Colon (tissue), 2 donors: Measurements from ENCODE around the gene BIRC6.
"Not testable (repeated sequence)": the region's sequence is repeated elsewhere in the genome, so short reads cannot be mapped to it uniquely, and the experiment has no call there.

Experiments used
- FAIRE-seq: peaks from 2 replicates; lab custom pipeline; 2012; peaks lifted over from hg19 to GRCh38; lab: Jason Lieb, UNC
- donor health status: control.
- donor health status: control.

Gene BIRC6, protein sequence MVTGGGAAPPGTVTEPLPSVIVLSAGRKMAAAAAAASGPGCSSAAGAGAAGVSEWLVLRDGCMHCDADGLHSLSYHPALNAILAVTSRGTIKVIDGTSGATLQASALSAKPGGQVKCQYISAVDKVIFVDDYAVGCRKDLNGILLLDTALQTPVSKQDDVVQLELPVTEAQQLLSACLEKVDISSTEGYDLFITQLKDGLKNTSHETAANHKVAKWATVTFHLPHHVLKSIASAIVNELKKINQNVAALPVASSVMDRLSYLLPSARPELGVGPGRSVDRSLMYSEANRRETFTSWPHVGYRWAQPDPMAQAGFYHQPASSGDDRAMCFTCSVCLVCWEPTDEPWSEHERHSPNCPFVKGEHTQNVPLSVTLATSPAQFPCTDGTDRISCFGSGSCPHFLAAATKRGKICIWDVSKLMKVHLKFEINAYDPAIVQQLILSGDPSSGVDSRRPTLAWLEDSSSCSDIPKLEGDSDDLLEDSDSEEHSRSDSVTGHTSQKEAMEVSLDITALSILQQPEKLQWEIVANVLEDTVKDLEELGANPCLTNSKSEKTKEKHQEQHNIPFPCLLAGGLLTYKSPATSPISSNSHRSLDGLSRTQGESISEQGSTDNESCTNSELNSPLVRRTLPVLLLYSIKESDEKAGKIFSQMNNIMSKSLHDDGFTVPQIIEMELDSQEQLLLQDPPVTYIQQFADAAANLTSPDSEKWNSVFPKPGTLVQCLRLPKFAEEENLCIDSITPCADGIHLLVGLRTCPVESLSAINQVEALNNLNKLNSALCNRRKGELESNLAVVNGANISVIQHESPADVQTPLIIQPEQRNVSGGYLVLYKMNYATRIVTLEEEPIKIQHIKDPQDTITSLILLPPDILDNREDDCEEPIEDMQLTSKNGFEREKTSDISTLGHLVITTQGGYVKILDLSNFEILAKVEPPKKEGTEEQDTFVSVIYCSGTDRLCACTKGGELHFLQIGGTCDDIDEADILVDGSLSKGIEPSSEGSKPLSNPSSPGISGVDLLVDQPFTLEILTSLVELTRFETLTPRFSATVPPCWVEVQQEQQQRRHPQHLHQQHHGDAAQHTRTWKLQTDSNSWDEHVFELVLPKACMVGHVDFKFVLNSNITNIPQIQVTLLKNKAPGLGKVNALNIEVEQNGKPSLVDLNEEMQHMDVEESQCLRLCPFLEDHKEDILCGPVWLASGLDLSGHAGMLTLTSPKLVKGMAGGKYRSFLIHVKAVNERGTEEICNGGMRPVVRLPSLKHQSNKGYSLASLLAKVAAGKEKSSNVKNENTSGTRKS (N-terminal part only)

DNA sequence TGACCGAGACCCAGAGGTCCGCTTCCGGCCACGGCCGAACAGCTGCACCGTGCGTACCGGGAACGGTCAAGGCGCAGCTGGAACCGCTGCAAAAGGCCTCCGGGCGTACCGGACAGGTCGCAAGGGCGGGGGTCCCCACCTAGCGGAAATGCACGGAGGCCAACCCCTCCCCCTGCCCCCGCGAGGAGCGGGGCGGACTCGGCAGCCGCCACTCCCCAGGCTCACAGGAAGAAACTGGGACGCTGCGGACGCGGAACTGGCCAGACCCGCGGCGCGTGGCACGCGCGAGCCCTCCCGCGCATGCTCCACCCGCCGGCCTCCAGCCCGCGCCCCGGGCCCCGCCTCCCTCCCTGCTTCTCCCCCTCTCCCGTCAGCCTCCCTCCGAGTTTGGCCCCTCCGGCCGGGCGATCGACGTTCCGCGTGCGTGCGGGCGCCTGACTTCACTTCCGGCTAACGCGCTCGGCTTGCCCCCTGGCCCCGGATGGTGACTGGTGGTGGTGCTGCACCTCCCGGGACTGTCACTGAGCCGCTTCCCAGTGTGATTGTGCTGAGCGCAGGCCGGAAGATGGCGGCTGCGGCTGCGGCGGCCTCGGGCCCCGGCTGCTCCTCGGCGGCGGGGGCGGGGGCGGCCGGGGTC lies at the start of gene BIRC6:
TSS of gene BIRC6 (plus strand) at position 343 of the 637 bp plus-strand sequence. CDS start at position 482, 139 bp downstream.
- FAIRE-seq, result no peak

DNA sequence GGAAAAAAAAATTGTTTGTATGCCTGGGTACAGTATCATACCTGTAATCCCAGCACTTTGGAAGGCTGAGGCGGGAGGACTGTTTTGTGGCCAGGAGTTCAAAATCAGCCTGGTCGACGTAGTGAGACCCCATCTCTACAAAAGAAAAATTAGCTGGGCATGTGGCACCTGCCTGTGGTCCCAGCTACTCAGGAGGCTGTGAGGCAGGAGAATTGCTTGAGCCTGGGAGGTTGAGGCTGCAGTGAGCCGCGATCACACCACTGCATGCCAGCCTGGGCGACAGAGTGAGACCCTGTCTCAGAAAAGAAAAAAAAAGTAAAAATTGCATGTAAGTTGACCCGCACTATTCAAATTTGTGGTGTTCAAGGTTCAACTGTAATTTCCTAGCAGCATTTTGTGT lies 46.2 kb upstream of the BIRC6 start:
- FAIRE-seq, result no peak

DNA sequence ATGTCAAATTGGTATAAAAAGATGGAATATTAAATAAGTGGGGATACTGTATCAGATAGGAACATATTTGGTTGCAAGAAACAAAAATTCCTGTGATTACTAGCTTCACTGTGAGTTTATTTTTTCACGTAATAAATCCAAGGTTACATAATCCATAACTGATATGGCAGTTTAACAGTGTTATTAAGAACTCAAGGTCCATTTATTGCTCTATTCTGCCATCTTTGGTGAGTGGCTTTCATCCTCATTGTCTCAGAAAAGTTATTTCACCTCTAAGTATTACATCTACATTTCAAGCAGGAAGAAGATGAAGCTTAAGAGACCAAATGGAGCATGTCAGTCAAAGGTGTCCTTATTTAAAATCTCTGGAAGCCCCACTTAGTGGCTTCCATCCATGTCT lies 41.9 kb upstream of the BIRC6 start:
- no peak for FAIRE-seq

DNA sequence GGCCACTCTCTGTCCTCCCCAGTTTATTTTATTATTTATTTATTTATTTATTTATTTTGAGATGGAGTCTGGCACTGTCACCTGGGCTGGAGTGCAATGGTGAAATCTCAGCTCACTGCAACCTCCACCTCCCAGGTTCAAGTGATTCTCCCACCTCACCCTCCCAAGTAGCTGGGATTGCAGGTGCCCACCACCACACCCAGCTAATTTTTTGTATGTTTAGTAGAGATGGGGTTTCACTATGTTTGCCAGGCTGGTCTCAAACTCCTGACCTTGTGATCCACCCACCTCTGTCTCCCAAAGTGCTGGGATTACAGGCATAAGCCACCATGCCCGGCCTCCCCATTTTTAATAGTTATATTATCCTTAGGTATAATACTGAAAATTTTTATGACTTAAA lies 28.1 kb upstream of the BIRC6 start:
- FAIRE-seq, result not testable (repeated sequence)

DNA sequence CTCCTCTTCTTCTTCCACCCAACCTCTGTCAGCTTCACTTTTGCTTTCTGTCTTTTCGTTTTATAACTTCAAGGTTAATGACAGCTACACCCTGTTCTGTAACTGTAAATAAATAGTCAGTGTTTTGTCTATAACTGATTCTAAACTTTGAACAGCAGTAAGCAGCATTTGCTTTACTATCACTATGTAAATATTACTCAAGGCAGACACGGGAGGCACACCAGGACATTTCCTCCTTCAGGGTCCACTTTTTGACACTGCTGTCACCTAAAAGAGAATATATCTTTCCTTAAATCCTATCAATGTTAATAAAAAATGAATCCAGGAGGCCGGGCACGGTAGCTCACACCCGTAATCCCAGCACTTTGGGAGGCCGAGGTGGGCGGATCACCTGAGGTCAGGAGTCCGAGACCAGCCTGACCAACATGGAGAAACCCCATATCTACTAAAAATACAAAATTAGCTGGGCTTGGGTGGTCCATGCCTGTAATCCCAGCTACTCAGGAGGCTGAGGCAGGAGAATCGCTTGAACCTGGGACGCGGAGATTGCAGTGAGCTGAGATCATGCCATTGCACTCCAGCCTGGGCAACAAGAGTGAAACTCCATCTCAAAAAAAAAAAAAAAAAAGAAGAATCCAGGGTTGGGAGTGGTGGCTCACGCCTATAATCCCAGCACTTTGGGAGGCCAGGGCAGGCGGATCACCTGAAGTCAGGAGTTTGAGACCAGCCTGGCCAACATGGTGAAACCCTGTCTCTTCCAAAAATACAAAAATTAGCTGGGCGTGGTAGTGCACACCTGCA lies 27.4 kb upstream of the BIRC6 start:
- FAIRE-seq, result peak; percentile 28

DNA sequence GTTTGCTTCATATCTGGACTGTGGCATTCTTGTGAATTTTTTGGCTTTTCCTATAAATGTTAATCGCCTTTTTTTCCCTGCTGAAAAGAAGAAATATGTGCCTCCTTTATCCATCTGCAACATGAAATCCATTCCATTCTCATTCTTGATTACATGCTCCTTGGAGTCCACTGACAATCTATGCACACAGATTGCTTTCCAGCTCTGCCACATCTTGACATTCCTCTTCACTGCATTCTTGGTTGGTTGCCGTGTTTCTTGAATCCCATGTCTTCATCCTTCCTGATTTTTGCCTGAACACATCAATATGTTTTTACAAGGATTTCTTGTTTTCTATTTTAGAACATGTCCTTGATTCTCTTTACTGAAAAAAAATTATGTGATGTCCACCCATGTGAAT lies 26.7 kb upstream of the BIRC6 start:
- FAIRE-seq, result no peak

DNA sequence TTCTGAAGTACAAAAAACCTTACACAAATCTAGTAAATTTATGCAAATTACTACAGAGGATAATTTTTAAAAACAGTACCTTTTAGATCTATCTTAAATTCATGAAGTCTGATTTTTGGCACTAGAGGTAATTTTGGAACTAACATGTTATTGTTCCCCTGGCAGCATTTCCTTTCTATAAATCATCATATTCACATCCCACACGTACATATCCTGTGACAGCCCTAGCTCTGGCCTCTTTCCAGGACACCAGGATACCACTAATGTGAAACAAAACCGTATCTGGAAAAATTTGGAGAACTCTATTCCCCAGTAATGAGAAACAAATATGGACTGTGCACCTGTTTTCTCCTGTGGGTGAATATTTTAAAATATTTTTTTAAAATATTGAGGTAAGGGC lies 14.0 kb upstream of the BIRC6 start:
- FAIRE-seq, result no peak

DNA sequence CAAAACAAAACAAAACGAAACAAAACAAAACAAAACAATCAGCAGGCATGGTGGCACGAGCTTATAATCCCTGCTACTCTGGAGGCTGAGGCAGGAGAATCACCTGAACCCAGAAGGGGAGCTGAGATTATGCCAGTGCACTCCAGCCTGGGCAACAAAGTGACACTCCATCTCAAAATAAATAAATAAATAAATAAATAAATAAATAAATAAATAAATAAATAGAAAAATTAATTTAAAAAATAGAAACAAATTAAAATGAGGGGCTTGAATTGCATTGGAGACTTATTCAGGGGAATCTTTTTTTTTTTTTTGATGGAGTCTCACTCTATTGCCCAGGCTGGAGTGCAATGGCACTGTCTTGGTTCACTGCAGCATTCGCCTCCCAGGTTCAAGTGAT lies 6.0 kb upstream of the BIRC6 start:
- FAIRE-seq, result not testable (repeated sequence)

DNA sequence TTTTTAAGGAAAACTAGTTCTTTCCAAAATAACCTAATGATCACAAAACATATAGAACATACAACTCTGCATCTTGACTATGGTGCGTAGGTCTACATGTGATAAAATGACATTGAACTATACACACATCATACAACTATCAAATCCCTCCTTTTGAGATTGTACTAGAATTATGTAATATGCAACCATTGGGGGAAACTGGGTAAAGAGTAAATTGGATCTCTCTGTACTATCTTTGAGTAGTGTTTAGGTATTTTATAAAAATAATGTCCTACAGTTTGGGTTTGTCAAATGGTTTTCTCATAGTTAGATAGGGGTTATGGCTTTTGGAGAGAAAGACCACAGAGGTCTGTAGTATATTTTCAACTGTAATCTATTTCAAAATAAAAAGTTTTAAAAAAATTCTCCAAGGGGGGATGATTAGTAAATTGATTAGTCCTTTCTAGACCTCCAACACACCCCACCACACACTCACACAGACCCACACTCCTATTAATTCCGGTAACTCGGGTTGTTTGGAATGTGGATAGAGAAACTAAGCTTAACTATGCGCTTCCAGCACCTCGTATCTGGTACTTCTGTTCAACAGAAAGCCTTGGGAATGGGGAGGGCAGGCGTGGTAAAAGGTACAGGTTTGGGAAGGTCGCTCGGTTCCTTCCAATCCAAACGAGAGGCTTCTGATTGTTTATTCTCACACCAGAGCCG lies 695 bp upstream of the BIRC6 start:
- FAIRE-seq, result no peak

DNA sequence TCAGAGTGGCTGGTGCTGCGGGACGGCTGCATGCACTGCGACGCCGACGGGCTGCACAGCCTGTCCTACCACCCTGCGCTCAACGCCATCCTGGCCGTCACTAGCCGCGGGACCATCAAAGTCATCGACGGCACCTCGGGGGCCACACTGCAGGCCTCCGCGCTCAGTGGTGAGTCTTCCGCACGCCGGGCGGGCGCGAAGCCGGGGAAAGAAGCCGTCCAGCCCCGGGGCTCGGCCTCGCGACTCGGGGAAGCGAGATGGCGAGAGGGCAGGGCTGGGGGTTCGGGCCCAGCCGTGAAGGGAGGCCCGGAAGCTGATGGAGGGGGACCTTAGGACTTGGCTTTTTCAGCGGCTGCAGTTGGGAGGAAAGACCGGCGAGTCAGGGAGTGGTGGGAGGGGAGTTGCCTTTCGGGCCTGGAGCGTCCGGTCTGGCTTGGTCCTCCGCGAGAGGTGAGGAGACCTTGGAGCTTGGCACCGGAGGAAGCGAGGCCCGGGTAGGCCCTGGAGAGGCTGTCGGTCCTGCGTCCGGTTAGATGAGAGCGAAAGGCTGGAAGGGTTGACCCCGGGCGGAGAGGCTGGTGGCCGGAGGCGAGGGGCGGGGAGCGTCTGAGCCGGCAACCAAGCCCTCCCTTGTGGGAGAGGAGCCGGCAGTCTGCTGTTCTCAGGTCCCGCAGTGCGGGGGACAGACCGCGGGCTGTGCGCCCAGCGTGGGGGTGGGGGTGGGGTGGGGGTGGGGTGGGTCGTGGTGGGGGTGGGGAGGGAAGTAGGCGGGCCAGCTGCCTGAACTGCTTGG lies 691 bp downstream of the BIRC6 start:
- no peak for FAIRE-seq

DNA sequence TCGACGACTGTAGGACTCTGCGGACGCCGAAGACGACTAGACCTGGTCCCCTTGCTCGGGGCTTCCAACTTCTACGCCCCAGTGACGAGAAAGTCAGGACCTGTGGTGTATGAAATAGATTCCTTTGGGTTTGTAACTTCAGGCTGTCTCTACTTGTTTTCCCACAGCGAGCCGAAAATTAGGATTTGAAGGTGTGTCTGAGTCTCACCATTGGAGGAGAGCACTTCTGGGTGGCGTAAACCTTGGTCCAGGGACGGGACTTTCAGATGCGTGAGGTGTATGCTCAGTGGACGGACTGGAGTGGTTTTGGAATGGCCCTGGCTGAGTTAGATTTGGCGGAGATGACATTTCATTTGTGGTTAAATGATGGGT lies 1.3 kb downstream of the BIRC6 start:
- no peak for FAIRE-seq

DNA sequence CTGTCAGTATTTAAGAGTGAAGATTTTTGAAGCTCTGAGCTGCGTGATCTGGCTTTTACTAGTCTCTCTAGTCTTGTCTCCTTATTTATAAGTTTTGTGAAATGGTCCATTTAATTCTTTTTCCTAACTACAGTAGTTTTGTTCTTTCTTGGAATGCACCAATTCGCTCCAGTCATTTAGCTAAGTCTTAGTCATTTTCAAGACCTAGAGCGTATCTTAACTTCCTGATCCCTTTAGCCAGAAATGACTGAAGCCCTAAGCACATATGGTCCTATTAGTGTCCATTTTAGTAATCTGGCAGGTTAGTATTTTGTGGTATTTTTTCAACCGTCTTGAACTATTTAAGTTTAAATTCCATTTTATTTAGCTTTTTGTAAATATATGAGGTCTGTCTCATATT lies 3.6 kb downstream of the BIRC6 start:
- no peak for FAIRE-seq

DNA sequence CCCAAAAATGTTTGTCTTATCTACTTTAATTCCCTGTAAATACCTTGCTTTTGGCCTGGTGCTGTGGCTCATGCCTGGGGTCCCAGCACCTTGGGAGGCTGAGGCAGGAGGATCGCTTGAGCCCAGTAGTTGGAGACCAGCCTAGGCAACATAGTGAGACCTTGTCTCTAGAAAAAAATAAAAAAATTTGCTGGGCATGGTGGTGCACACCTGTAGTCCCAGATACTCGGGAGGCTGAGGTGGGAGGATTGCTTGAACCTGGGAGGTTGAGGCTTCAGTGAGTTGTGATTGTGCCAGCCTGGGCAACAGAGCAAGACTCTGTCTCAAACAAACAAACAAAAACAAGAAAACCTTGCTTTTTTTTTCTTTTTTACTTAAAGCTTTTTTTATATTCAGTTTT lies 6.2 kb downstream of the BIRC6 start:
- FAIRE-seq, result not testable (repeated sequence)

DNA sequence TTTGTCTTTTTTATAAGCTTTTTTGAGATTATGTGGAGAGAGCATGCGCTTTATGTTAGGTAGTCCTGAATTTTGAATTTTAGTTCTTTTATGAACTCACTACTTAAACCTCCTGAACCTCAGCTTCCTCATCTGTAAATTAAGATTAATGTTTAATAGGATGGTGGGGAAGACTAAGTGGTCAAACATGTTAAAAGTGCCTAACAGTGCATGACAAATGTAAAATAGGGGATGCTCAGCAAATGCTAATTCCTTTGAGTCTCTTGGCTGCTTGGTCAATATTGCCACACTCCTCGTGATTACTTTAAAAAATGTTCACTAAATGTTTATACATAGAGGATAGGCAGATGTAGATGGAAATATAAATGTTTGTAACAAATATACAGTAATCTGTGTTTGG lies 6.8 kb downstream of the BIRC6 start:
- FAIRE-seq, result no peak

DNA sequence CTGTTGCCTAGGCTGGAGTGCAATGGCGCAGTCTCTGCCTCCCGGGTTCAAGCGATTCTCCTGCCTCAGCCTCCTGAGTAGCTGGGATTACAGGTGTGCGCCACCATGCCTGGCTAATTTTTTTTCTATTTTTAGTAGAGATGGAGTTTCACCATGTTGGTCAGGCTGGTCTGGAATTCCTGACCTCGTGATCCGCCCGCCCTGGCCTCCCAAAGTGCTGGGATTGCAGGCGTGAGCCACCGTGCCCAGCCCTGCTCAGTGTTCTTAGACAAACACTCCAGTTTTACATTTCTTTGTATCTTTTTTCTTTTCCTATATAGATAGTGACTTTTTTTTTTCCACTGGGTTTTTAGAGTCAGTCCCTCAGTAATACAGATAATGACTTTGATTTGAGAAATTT lies 7.5 kb downstream of the BIRC6 start:
- FAIRE-seq, result not testable (repeated sequence)

DNA sequence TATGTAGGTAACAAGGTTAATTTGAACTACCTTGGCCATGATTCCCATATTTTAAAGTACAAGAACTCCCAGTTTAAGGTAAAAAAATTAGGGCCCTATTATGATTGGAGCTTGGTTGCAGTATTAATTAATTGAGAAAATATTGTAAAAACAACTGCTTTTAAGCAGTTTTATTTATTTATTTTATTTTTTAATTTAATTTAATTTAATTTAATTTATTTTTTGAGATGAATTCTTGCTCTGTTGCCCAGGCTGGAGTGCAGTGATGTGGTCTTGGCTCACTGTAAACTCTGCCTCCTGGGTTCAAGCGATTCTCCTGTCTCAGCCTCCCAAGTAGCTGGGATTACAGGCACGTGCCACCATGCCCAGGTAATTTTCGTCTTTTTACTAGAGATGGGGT lies 8.9 kb downstream of the BIRC6 start:
- not testable (repeated sequence) for FAIRE-seq

DNA sequence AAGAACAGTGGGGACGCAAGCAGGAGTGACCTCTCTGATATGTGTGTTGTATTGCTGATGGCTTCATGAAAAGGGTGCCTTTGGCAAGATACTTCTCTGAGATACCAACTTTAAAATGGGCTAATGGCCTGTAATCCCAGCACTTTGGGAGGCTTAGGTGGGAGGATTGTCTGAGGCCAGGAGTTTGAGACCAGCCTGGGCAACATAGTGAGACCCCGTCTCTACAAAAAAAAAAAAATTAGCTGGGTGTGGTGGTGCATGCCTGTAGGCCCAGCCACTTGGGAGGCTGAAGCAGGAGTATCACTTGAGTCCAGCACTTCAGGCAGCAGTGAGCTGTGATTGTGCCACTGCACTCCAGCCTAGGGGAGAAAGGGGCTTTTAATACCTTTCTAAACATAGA lies 9.8 kb downstream of the BIRC6 start:
- FAIRE-seq, result no peak

DNA sequence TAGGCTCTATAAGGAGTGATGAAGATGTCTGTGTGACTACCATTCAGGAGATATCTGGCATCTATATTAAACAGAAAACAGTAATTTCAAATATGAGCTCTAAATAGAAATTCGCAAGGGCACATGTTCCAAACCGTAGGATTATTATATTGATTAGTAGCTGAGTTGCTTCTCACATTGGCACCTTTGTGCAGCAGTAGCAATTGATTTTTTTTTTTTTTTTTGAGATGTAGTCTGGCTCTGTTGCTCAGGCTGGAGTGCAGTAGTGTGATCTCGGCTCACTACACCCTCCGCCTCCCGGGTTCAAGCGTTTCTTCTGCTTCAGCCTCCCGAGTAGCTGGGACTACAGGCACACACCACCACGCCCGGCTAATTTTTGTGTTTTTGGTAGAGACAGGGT lies 12.4 kb downstream of the BIRC6 start:
- FAIRE-seq, result no peak

DNA sequence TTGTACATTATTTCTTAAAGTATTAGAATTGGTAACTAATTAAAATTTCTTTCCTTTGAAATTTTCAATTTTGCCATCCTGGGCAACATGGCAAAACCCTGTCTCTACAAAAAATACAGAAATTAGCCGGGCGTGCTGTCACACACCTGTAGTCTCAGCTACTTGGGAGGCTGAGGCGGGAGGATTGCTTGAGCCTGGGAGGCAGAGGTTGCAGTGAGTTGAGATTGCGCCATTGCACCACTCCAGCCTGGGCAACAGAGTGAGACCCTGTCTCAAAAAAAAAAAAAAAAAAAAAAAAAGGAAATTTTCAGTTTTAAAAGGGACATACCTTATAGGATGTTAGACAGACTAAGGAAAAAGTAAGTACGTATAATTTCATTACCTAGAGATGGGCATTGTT lies 14.1 kb downstream of the BIRC6 start:
- FAIRE-seq, result not testable (repeated sequence)
